ENCODE data around the gene PCSK5. TPM values are rescaled to one million over a fixed set of nuclear protein-coding genes. Genes with fewer than 3 reads are reported as not detected.

Gene PCSK5
- total and polyA plus RNA-seq, 2 donors (not counting 1 experiment from before 2014, with no cell fraction given), result 0.09 TPM; not detected in 1

GRCh38 chr9:76191493-76191892 lies 301.0 kb downstream of the PCSK5 start:
- Mint-ChIP-seq H3K9me3 (ENCODE audit: insufficient read depth) (no peaks in the 10 kb centered on the region), H3K4me1 (no peaks in the 10 kb centered on the region), H3K27me3 (no peaks in the 10 kb centered on the region), H3K4me3 (no peak overlapping the region), H3K27ac (no peak overlapping the region)
- Histone ChIP-seq H3K9ac (ENCODE audit: low read length) (no peak overlapping the region), H3K4me1 (ENCODE audit: control insufficient read depth in 2 of 2, insufficient read depth in 2 of 2, low read length in 2 of 2) (no peaks in the 10 kb centered on the region), H3K4me3 (ENCODE audit: control extremely low read depth in 1 of 5, extremely low read depth in 1 of 5, insufficient read depth in 1 of 5, low read depth in 2 of 5, low read length in 4 of 5) (no peak overlapping the region), H3K36me3 (replicated peaks in 1 of 2; ENCODE audit: control extremely low read depth in 1 of 2, control insufficient read depth in 1 of 2, extremely low read depth in 1 of 2, insufficient read depth in 2 of 2, low read length in 1 of 2) (no peaks in the 10 kb centered on the region), H4K20me1 (ENCODE audit: control insufficient read depth, insufficient read depth, low read length, poor library complexity, severe bottlenecking) (no peaks in the 10 kb centered on the region), H3K4me2 (replicated peaks; ENCODE audit: low read depth, low read length, poor library complexity, severe bottlenecking) (no peak overlapping the region), H3K27ac (ENCODE audit: low read length in 2 of 2) (no peak overlapping the region), H3K9me3 (ENCODE audit: control extremely low read depth in 1 of 3, control insufficient read depth in 2 of 3, insufficient read depth in 1 of 3, low read length in 2 of 3) (no peaks in the 10 kb centered on the region), H3K79me2 (ENCODE audit: control insufficient read depth, insufficient read depth, low read length) (no peaks in the 10 kb centered on the region), H3K27me3 (replicated peaks in 1 of 4; ENCODE audit: control extremely low read depth in 1 of 4, control insufficient read depth in 3 of 4, insufficient read depth in 4 of 4, low read length in 3 of 4) (no peaks in the 10 kb centered on the region), H2AFZ (ENCODE audit: insufficient read depth, low read depth, low read length, poor library complexity, severe bottlenecking) (no peak overlapping the region)
- 92% methylated on average over 4 of the region's 5 CpGs for WGBS (ENCODE audit: insufficient coverage)
- DNase-seq (no peak), ATAC-seq (ENCODE audit: low read depth) (no peak)
- intact Hi-C loops (cut with micrococcal nuclease), result no loop called here
- CTCF ChIA-PET, result no interaction called here
- TF ChIP-seq CTCF (IDR thresholded peaks at IDR 0.05) (no peak), EZH2 (IDR thresholded peaks at IDR 0.05; ENCODE audit: borderline replicate concordance, insufficient read depth, low read depth, low read length, poor library complexity, severe bottlenecking) (no peak)
- POLR2A ChIA-PET, result no interaction called here

- Mint-ChIP-seq H3K4me1 (no peaks in the 10 kb centered on the region), H3K4me3 (no peak overlapping the region), H3K27me3 (no peaks in the 10 kb centered on the region), H3K27ac (no peak overlapping the region), H3K9me3 (ENCODE audit: insufficient read depth) (no peaks in the 10 kb centered on the region)
- Histone ChIP-seq H2AFZ (ENCODE audit: insufficient read depth, low read depth, low read length, poor library complexity, severe bottlenecking) (no peak overlapping the region), H3K27ac (ENCODE audit: low read length in 2 of 2) (no peak overlapping the region), H3K79me2 (ENCODE audit: control insufficient read depth, insufficient read depth, low read length) (no peaks in the 10 kb centered on the region), H3K27me3 (replicated peaks in 1 of 4; ENCODE audit: control extremely low read depth in 1 of 4, control insufficient read depth in 3 of 4, insufficient read depth in 4 of 4, low read length in 3 of 4) (no peaks in the 10 kb centered on the region), H3K4me2 (replicated peaks; ENCODE audit: low read depth, low read length, poor library complexity, severe bottlenecking) (no peak overlapping the region), H3K36me3 (replicated peaks in 1 of 2; ENCODE audit: control extremely low read depth in 1 of 2, control insufficient read depth in 1 of 2, extremely low read depth in 1 of 2, insufficient read depth in 2 of 2, low read length in 1 of 2) (no peaks in the 10 kb centered on the region), H3K9ac (ENCODE audit: low read length) (no peak overlapping the region), H3K4me1 (ENCODE audit: control insufficient read depth in 2 of 2, insufficient read depth in 2 of 2, low read length in 2 of 2) (no peaks in the 10 kb centered on the region), H3K4me3 (ENCODE audit: control extremely low read depth in 1 of 5, extremely low read depth in 1 of 5, insufficient read depth in 1 of 5, low read depth in 2 of 5, low read length in 4 of 5) (no peak overlapping the region), H3K9me3 (ENCODE audit: control extremely low read depth in 1 of 3, control insufficient read depth in 2 of 3, insufficient read depth in 1 of 3, low read length in 2 of 3) (no peaks in the 10 kb centered on the region), H4K20me1 (ENCODE audit: control insufficient read depth, insufficient read depth, low read length, poor library complexity, severe bottlenecking) (no peaks in the 10 kb centered on the region)
- POLR2A ChIA-PET, result no interaction called here
- DNase-seq (no peak), ATAC-seq (ENCODE audit: low read depth) (no peak)
- WGBS (ENCODE audit: insufficient coverage), result 100% methylated on average over 2 of the region's 3 CpGs
- intact Hi-C loops (cut with micrococcal nuclease), result no loop called here
- TF ChIP-seq EZH2 (IDR thresholded peaks at IDR 0.05; ENCODE audit: borderline replicate concordance, insufficient read depth, low read depth, low read length, poor library complexity, severe bottlenecking), result no peak
- no peak for TF ChIP-seq CTCF (IDR thresholded peaks at IDR 0.05)
- CTCF ChIA-PET, result no interaction called here
Measured at GRCh38 chr9:76192013-76192412, 301.5 kb downstream of the PCSK5 start.
